Upper lobe of right lung (tissue), 1 donor: ENCODE measurements around the gene SLC1A5. TPM values are rescaled to one million over a fixed set of nuclear protein-coding genes. Genes with fewer than 3 reads are reported as not detected.

ENCODE experiments used
- ATAC-seq: fragments of 200-7000 bp; cut with Tn5 transposase; one replicate; pipeline ENCODE4 v1.9.1; 2020; ENCODE audit warnings: mild to moderate bottlenecking, moderate library complexity
- DNase-seq: peaks from one replicate; pipeline ENCODE4 v3.0.0-alpha.2; 2020
- H3K27ac ChIP-seq: fragments of 200-600 bp; one replicate; pipeline ENCODE4 v1.8.0; 2022
- H3K27me3 ChIP-seq: fragments of 200-600 bp; one replicate; pipeline ENCODE4 v1.8.0; 2022; ENCODE audit warnings: mild to moderate bottlenecking
- H3K36me3 ChIP-seq: fragments of 200-600 bp; one replicate; pipeline ENCODE4 v1.8.0; 2022
- H3K4me1 ChIP-seq: fragments of 200-600 bp; one replicate; pipeline ENCODE4 v1.8.0; 2022
- H3K4me3 ChIP-seq: fragments of 200-600 bp; one replicate; pipeline ENCODE4 v1.8.0; 2022; ENCODE audit warnings: mild to moderate bottlenecking
- H3K9me3 ChIP-seq: fragments of 200-600 bp; one replicate; pipeline ENCODE4 v1.8.0; 2022
- intact Hi-C: fragments of 100-400 bp; cut with DNase I; formaldehyde crosslinking; loops from one replicate; pipeline ENCODE4 v1.11.0; 2022
- total RNA-seq: library from RNA; stranded (reverse); fragmentation: NEBNext Ultra II Directional; extraction: Animal tissue kit (Norgen Biotek cat#: 25700); gene quantifications from one replicate; pipeline ENCODE4 v1.2.1, GENCODE V29; 2021
- TF ChIP-seq, protein P1 (sequence below): fragments of 200-600 bp; IDR thresholded peaks from one replicate; pipeline ENCODE4 v1.8.0; 2022; ENCODE audit warnings: antibody characterized with exemption
- donor health status: DM: no; HTN: yes; CAD: no; lungs with severe emphysema.

SLC1A5 gene
- total RNA-seq, 1 donor from 2014 or later: 133 TPM

- Histone ChIP-seq H3K4me3 (no peak overlapping the region), H3K9me3 (no peaks in the 10 kb centered on the region), H3K27ac (no peak overlapping the region), H3K27me3 (no peaks in the 10 kb centered on the region), H3K36me3 (no peaks in the 10 kb centered on the region), H3K4me1 (peaks cover 26% of the 10 kb centered on the region)
- ATAC-seq (no peak), DNase-seq (no peak)
- intact Hi-C loops: no loop called here
- TF ChIP-seq, protein P1, sequence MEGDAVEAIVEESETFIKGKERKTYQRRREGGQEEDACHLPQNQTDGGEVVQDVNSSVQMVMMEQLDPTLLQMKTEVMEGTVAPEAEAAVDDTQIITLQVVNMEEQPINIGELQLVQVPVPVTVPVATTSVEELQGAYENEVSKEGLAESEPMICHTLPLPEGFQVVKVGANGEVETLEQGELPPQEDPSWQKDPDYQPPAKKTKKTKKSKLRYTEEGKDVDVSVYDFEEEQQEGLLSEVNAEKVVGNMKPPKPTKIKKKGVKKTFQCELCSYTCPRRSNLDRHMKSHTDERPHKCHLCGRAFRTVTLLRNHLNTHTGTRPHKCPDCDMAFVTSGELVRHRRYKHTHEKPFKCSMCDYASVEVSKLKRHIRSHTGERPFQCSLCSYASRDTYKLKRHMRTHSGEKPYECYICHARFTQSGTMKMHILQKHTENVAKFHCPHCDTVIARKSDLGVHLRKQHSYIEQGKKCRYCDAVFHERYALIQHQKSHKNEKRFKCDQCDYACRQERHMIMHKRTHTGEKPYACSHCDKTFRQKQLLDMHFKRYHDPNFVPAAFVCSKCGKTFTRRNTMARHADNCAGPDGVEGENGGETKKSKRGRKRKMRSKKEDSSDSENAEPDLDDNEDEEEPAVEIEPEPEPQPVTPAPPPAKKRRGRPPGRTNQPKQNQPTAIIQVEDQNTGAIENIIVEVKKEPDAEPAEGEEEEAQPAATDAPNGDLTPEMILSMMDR: no peak
Measured at GRCh38 chr19:46818812-46819211, 30.4 kb upstream of the SLC1A5 start.

GRCh38 chr19:46815833-46816627 is 27.6 kb upstream of the SLC1A5 start:
- H3K9me3 ChIP-seq: no peaks in the 10 kb centered on the region
- TF ChIP-seq, protein P1: no peak
- no peak for DNase-seq
- H3K4me3 ChIP-seq: no peak overlapping the region
- ATAC-seq: no peak
- H3K4me1 ChIP-seq: peaks cover 27% of the 10 kb centered on the region
- H3K27ac ChIP-seq: no peak overlapping the region
- intact Hi-C loops: no loop called here
- H3K27me3 ChIP-seq: no peaks in the 10 kb centered on the region
- no peaks in the 10 kb centered on the region for H3K36me3 ChIP-seq

- H3K27ac ChIP-seq: peak overlapping the region; percentile 63
- H3K27me3 ChIP-seq: no peaks in the 10 kb centered on the region
- TF ChIP-seq, protein P1: no peak
- H3K4me3 ChIP-seq: no peak overlapping the region
- H3K9me3 ChIP-seq: no peaks in the 10 kb centered on the region
- ATAC-seq: peak; percentile 74
- DNase-seq: peak; percentile 92
- intact Hi-C loops: no loop called here
- H3K4me1 ChIP-seq: peaks cover 24% of the 10 kb centered on the region
- no peaks in the 10 kb centered on the region for H3K36me3 ChIP-seq
Measured at GRCh38 chr19:46813839-46814358, 25.5 kb upstream of the SLC1A5 start.

- H3K9me3 ChIP-seq: no peaks in the 10 kb centered on the region
- no peaks in the 10 kb centered on the region for H3K36me3 ChIP-seq
- DNase-seq: peak; percentile 82
- no peaks in the 10 kb centered on the region for H3K27me3 ChIP-seq
- TF ChIP-seq, protein P1: no peak
- peaks cover 24% of the 10 kb centered on the region for H3K4me1 ChIP-seq
- intact Hi-C loops: no loop called here
- H3K27ac ChIP-seq: peak overlapping the region; percentile 63
- H3K4me3 ChIP-seq: no peak overlapping the region
- ATAC-seq: peak; percentile 89
Measured at GRCh38 chr19:46812977-46813838, 24.8 kb upstream of the SLC1A5 start.

DNA sequence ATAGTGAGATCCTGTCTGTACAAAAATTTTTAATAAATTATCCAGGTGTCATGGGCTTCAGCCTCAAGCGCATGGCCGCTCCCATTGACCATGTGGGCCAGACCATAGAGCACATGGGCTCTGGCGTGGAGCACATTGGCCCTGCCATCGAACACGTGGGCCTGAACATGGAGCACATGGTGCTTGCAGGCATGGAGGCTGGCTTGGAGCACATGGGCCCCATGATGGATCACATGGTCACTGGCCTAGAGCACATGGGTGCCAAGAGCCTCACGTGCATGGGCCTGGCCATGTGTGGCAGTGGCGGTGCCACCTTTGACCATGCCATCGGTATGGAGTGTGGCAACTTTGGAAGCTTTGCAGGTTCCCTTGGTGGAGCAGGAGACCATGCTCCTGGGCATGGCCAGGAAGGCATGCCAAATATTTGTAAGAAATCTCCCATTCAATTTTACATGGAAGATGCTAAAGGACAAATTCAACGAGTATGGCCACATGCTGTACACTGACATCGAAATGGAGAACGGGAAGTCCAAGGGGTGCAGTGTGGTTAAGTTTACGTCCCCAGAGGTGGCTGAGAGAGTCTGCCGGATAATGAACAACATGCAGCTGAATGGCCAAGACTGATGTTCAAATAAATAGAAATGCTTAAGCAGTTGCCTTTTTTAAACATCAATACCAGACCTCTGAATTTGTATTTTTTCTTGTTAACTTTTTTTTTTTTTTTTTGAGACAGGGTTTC is 21.3 kb upstream of the SLC1A5 start:
- Histone ChIP-seq H3K27me3 (no peaks in the 10 kb centered on the region), H3K4me1 (peaks cover 20% of the 10 kb centered on the region), H3K4me3 (no peak overlapping the region), H3K36me3 (no peaks in the 10 kb centered on the region), H3K27ac (no peak overlapping the region), H3K9me3 (no peaks in the 10 kb centered on the region)
- no peak for ATAC-seq
- intact Hi-C loops: no loop called here
- no peak for DNase-seq
- TF ChIP-seq, protein P1: no peak
